BJ (cell line): Measurements from ENCODE around the gene MSANTD3. TPM values are rescaled to one million over a fixed set of nuclear protein-coding genes. Genes with fewer than 3 reads are reported as not detected.

Experiments
- CTCF ChIA-PET: fragments of 350-600 bp; formaldehyde crosslinking; extraction: SDS; loops from one replicate; lab custom pipeline; 2021; ENCODE audit warnings: antibody characterized with exemption, inconsistent platforms; lab: Yijun Ruan, JAX
- POLR2A ChIA-PET: fragments of 300-600 bp; sonication (Branson Sonifier 250); formaldehyde crosslinking; extraction: SDS; loops from one replicate; lab custom pipeline; 2021; ENCODE audit warnings: antibody characterized with exemption; lab: Charles Lee
- DNase-seq: peaks from one replicate; pipeline ENCODE4 v3.0.0-alpha.2; 2011; ENCODE audit warnings: low read depth
- H3K27me3 ChIP-seq: 2 replicates; pipeline ENCODE4 v1.6.0; 2011; ENCODE audit warnings: low read length; ENCODE audit not compliant: control insufficient read depth, insufficient read depth
- H3K36me3 ChIP-seq: 2 replicates; pipeline ENCODE4 v1.5.1; 2011; ENCODE audit warnings: low read length; ENCODE audit not compliant: control insufficient read depth, insufficient read depth
- H3K4me3 ChIP-seq: 2 replicates; pipeline ENCODE4 v1.5.1; 2011; ENCODE audit warnings: low read depth, mild to moderate bottlenecking, control low read depth, low read length
- polyA plus RNA-seq: library from polyadenylated mRNA; depleted of rRNA; stranded (reverse); fragments of >200 nt; gene quantifications from 2 replicates; pipeline ENCODE4 v1.2.3, GENCODE V29; 2011
- TF ChIP-seq, protein P1 (sequence below): IDR thresholded peaks from 2 replicates; pipeline ENCODE4 v1.5.1; 2011; ENCODE audit warnings: low read depth, mild to moderate bottlenecking, control low read depth, inconsistent platforms, low read length, moderate library complexity; ENCODE audit not compliant: insufficient read depth

MSANTD3 gene
- polyA plus RNA-seq, 1 experiment: 34.5 TPM

DNA sequence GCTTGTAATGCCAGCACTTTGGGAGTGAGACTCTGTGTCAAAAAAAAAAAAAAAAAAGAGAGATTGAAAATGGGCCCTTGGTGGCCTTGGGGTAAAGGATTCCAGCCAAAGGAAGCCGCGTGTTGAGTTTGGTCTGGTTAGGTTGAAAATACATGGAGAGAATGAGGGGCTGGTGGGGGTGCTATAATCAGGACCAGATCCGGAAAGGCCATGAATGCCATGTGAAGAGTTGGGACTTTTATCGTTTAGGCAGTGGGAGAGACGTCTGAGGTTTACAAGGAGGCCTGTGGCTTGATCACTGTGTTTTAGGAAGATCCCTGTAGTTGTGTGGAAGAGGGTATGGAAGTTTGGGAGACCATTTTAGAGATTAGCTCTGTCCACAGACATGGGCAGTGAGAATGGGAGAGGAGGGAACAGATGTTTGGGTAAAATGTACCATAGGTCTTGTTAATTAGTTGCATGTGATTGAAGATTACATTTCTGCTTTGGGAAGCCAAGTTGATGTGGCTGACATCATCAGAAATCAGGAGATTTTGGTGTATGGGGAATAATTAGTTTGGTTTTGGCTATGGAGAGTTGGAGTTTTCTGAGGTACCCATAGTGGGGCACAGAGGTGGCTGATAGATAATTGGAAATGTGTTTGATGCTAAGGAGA is 3.5 kb downstream of the MSANTD3 start:
- TF ChIP-seq, protein P1, sequence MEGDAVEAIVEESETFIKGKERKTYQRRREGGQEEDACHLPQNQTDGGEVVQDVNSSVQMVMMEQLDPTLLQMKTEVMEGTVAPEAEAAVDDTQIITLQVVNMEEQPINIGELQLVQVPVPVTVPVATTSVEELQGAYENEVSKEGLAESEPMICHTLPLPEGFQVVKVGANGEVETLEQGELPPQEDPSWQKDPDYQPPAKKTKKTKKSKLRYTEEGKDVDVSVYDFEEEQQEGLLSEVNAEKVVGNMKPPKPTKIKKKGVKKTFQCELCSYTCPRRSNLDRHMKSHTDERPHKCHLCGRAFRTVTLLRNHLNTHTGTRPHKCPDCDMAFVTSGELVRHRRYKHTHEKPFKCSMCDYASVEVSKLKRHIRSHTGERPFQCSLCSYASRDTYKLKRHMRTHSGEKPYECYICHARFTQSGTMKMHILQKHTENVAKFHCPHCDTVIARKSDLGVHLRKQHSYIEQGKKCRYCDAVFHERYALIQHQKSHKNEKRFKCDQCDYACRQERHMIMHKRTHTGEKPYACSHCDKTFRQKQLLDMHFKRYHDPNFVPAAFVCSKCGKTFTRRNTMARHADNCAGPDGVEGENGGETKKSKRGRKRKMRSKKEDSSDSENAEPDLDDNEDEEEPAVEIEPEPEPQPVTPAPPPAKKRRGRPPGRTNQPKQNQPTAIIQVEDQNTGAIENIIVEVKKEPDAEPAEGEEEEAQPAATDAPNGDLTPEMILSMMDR: no peak
- no peaks in the 10 kb centered on the region for H3K36me3 ChIP-seq
- POLR2A ChIA-PET: no interaction called here
- H3K4me3 ChIP-seq: no peak overlapping the region
- no peaks in the 10 kb centered on the region for H3K27me3 ChIP-seq
- no peak for DNase-seq
- CTCF ChIA-PET: interaction anchor here (0.7 to 2.1 kb wide), 2 partner anchors 7 to 1119 kb away, joined by 3 to 9 read pairs; no protein-coding TSS in a partner anchor

DNA sequence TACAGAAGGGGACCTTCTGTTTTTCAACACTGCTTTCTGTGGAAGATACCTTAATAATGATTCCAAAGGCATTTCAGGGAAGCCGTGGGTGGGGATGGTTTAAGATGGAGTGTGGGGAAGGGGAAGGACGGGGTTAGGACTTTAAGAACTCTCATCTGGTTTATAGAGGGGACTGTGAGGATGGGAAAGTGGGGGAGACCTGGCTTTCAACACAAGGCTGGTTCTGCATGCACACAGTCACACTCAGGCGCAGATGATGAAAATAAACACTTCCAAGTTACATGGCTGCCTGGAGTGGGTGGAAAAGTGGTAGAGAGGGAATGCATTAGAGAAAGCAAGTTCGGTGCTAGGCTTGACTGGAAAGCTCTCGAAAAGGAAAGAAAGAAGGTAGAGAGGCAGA is 4.9 kb downstream of the MSANTD3 start:
- Histone ChIP-seq H3K27me3 (no peaks in the 10 kb centered on the region), H3K4me3 (no peak overlapping the region), H3K36me3 (no peaks in the 10 kb centered on the region)
- TF ChIP-seq, protein P1: no peak
- DNase-seq: no peak
- ChIA-PET POLR2A (interaction anchor here (0.6 kb wide), 1 partner anchor 14 kb away, joined by 16 read pairs; no protein-coding TSS in a partner anchor), CTCF (interaction anchor here (1.0 kb wide), 1 partner anchor 9 kb away, joined by 5 read pairs; no protein-coding TSS in a partner anchor)

DNA sequence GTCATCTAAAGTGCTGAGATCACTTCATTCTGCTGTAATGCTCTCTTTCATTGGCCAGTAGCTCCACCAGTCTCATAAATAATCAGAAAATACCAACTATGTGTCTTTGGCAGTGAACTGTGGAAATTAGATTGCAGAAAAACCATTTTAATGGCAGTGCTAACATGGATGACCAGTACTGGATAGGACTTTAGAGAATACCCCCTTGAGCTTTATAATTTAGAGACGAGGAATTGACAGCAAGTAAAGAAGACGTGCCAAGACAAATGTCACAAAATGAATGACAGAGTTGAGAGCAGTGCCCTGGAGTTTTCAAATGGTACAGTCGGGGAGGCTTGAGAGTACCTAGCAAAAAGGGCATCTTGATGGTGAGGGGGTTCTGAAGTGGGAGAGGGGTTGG is 5.8 kb downstream of the MSANTD3 start:
- CTCF ChIA-PET: no interaction called here
- H3K4me3 ChIP-seq: no peak overlapping the region
- POLR2A ChIA-PET: interaction anchor here (0.6 kb wide), 1 partner anchor 14 kb away, joined by 16 read pairs; no protein-coding TSS in a partner anchor
- no peaks in the 10 kb centered on the region for H3K27me3 ChIP-seq
- DNase-seq: no peak
- no peaks in the 10 kb centered on the region for H3K36me3 ChIP-seq
- TF ChIP-seq, protein P1: no peak

DNA sequence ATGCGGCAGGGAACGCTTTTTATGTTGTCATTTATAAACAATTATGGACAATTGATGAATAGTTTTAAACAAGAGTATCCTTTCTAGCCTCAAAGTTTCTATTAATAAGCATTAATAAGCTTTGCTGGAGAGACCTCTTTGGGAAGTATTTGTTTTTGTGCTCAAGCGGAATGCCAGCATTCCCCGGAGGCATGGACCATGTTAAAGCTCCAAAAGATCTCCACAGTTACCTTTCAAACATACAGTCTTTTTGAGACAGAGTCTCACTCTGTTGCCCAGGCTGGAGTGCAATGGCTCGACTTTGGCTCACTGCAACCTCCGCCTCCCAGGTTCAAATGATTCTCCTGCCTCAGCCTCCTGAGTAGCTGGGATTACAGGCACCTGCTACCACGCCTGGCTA is 9.6 kb downstream of the MSANTD3 start:
- TF ChIP-seq, protein P1: no peak
- Histone ChIP-seq H3K36me3 (no peaks in the 10 kb centered on the region), H3K4me3 (no peak overlapping the region), H3K27me3 (no peaks in the 10 kb centered on the region)
- no peak for DNase-seq
- POLR2A ChIA-PET: no interaction called here
- CTCF ChIA-PET: interaction anchor here (0.7 to 3.0 kb wide), 5 partner anchors 7 to 111 kb away, joined by 3 to 14 read pairs (median 8); partner anchors contain the start of gene MSANTD3
